Sigmoid colon (tissue), 4 donors: Measurements from ENCODE around the gene B4GALNT3.

Experiments used
- EP300 ChIP-seq, 4 donors: sonication (generic); formaldehyde crosslinking; IDR thresholded peaks; one replicate each; pipeline ENCODE4 v1.6.1; 2017; ENCODE audit warnings: antibody characterized with exemption in 4 of 4
- POLR2A ChIP-seq, 2 donors: fragments of 450-650 bp; IDR thresholded peaks; one replicate each; pipeline ENCODE4 v1.6.1; 2016; ENCODE audit warnings: antibody characterized with exemption in 2 of 2, mild to moderate bottlenecking in 2 of 2, moderate library complexity in 2 of 2
- TF ChIP-seq, protein P1 (sequence below), 4 experiments: fragments of 450-650 bp in 3 of 4; fragments of 200-600 bp in 1 of 4; IDR thresholded peaks; one replicate each; pipeline ENCODE4 v1.5.1; 2016 to 2019; ENCODE audit warnings: antibody characterized with exemption in 4 of 4, mild to moderate bottlenecking in 3 of 4, moderate library complexity in 2 of 4

DNA sequence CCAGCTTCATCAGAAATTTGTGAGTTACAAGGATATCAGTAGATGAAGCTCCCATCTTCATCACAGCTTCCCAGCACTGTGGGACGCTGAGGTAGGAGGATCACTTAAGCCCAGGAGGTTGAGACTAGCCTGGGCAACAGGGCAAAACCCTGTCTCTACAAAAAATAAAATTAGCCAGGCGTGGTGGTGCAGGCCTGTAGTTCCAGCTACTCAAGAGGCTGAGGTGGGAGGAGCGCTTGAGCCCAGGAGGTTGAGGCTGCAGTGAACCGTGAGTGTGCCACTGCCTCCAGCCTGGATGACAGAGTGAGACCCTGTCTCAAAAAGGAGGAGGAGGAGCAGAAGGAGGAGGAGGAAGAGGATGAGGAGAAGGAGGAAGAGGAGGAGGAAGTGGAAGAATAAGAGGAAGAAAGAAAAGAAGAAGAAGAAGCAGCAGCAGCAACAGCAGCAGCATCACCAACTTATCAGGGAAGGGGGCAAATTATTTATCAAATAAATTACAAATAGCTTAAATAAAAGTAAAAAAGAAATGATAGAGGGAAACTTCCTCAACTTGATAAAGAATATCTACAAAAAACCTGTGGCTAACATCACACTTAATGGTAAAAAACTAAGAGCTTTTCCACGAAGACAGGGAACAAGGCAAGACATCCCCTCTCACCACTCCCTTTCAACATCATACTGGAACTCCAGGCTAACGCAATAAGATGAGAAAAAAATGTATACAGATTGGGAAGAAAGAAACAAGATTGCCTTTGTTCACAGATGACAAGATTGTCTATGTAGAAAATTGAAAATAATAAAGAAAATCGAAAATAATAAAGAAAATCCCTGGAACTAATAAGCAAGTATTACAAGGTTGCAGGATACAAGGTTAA is 133.9 kb downstream of the B4GALNT3 start:
- TF ChIP-seq, protein P1, sequence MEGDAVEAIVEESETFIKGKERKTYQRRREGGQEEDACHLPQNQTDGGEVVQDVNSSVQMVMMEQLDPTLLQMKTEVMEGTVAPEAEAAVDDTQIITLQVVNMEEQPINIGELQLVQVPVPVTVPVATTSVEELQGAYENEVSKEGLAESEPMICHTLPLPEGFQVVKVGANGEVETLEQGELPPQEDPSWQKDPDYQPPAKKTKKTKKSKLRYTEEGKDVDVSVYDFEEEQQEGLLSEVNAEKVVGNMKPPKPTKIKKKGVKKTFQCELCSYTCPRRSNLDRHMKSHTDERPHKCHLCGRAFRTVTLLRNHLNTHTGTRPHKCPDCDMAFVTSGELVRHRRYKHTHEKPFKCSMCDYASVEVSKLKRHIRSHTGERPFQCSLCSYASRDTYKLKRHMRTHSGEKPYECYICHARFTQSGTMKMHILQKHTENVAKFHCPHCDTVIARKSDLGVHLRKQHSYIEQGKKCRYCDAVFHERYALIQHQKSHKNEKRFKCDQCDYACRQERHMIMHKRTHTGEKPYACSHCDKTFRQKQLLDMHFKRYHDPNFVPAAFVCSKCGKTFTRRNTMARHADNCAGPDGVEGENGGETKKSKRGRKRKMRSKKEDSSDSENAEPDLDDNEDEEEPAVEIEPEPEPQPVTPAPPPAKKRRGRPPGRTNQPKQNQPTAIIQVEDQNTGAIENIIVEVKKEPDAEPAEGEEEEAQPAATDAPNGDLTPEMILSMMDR (IDR thresholded peaks at IDR 0.05) = no peak
- no peak for TF ChIP-seq POLR2A (IDR thresholded peaks at IDR 0.05)
- TF ChIP-seq EP300 (IDR thresholded peaks at IDR 0.05) = no peak
